OCI-LY3 (cell line): ENCODE data around the gene MYO3A.

Experiments
- H2AFZ ChIP-seq: fragments of 200-600, 300-600 bp; shearing (Covaris generic); 2 replicates; pipeline ENCODE4 v1.6.0; 2014; ENCODE audit warnings: antibody characterized with exemption, low read depth, low read length
- H3K27ac ChIP-seq: fragments of 200-600, 300-600 bp; sonication (generic); 2 replicates; pipeline ENCODE4 v1.5.1; 2014; ENCODE audit warnings: mild to moderate bottlenecking, low read length, moderate library complexity, mixed read lengths
- H3K27me3 ChIP-seq: fragments of 200-600, 300-600 bp; sonication (generic); 2 replicates; pipeline ENCODE4 v1.6.1; 2014; ENCODE audit warnings: low read depth, low read length, mixed read lengths
- H3K36me3 ChIP-seq: fragments of 200-600, 300-600 bp; sonication (generic); replicated peaks from 2 replicates; pipeline ENCODE3; 2014; ENCODE audit warnings: low read depth, low read length, mixed read lengths
- H3K4me1 ChIP-seq: fragments of 300-600, 200-600 bp; sonication (generic); 2 replicates; pipeline ENCODE4 v1.6.1; 2014; ENCODE audit warnings: low read length, mixed read lengths
- H3K4me2 ChIP-seq: fragments of 200-600, 300-600 bp; sonication (generic); 2 replicates; pipeline ENCODE4 v1.6.1; 2014; ENCODE audit warnings: low read length, mixed read lengths
- H3K4me3 ChIP-seq: fragments of 300-600, 200-600 bp; sonication (generic); 2 replicates; pipeline ENCODE4 v1.5.1; 2014; ENCODE audit warnings: antibody characterized with exemption, mild to moderate bottlenecking, low read length, moderate library complexity
- H3K79me2 ChIP-seq: fragments of 300-600, 200-600 bp; shearing (Covaris generic); 2 replicates; pipeline ENCODE4 v1.6.1; 2014; ENCODE audit warnings: mild to moderate bottlenecking, low read length, mixed read lengths
- H3K9ac ChIP-seq: fragments of 300-600, 200-600 bp; shearing (Covaris generic); 2 replicates; pipeline ENCODE4 v1.6.0; 2014; ENCODE audit warnings: mild to moderate bottlenecking, low read length, moderate library complexity
- H3K9me3 ChIP-seq: fragments of 200-600, 300-600 bp; shearing (Covaris generic); 2 replicates; pipeline ENCODE4 v1.6.1; 2014; ENCODE audit warnings: low read length, mixed read lengths; ENCODE audit not compliant: insufficient read depth
- H4K20me1 ChIP-seq: fragments of 200-600, 300-600 bp; sonication (generic); 2 replicates; pipeline ENCODE4 v1.6.1; 2016; ENCODE audit warnings: low read length, mixed read lengths; ENCODE audit not compliant: insufficient read depth
- CTCF ChIP-seq: fragments of 200-600, 300-600 bp; sonication (generic); IDR thresholded peaks from 2 replicates; pipeline ENCODE4 v1.5.1; 2014; ENCODE audit warnings: antibody characterized with exemption, low read length, low read depth
- EZH2phosphoT487 ChIP-seq: fragments of 200-600 bp; shearing (Covaris generic); IDR thresholded peaks from 2 replicates; pipeline ENCODE4 v1.6.1; 2018; ENCODE audit warnings: antibody characterized with exemption, mixed run types, low read depth

The MYO3A gene

GRCh38 chr10:26046073-26046700 lies 112.2 kb downstream of the MYO3A start:
- peaks cover 3% of the 10 kb centered on the region; the same call in 1 of the 2 replicates for H3K4me1 ChIP-seq
- H3K36me3 ChIP-seq, result no peaks in the 10 kb centered on the region
- H3K27me3 ChIP-seq, result no peaks in the 10 kb centered on the region
- TF ChIP-seq EZH2phosphoT487 (no peak), CTCF (no peak)
- H4K20me1 ChIP-seq, result no peaks in the 10 kb centered on the region
- no peak overlapping the region for H3K4me2 ChIP-seq
- H3K4me3 ChIP-seq, result no peak overlapping the region
- H3K27ac ChIP-seq, result no peak overlapping the region
- H3K79me2 ChIP-seq, result no peaks in the 10 kb centered on the region
- H3K9me3 ChIP-seq, result no peaks in the 10 kb centered on the region
- no peak overlapping the region for H2AFZ ChIP-seq
- no peak overlapping the region for H3K9ac ChIP-seq

GRCh38 chr10:26048756-26049155 lies 114.7 kb downstream of the MYO3A start:
- H3K27me3 ChIP-seq, result no peaks in the 10 kb centered on the region
- no peaks in the 10 kb centered on the region for H4K20me1 ChIP-seq
- TF ChIP-seq CTCF, result no peak
- TF ChIP-seq EZH2phosphoT487, result no peak
- H3K36me3 ChIP-seq, result no peaks in the 10 kb centered on the region
- H3K27ac ChIP-seq, result no peak overlapping the region
- H3K9me3 ChIP-seq, result no peaks in the 10 kb centered on the region
- H3K79me2 ChIP-seq, result no peaks in the 10 kb centered on the region
- H3K9ac ChIP-seq, result no peak overlapping the region
- H3K4me1 ChIP-seq, result no peaks in the 10 kb centered on the region
- no peak overlapping the region for H2AFZ ChIP-seq
- no peak overlapping the region for H3K4me2 ChIP-seq
- H3K4me3 ChIP-seq, result no peak overlapping the region

- H3K4me1 ChIP-seq, result no peaks in the 10 kb centered on the region
- H3K9ac ChIP-seq, result no peak overlapping the region
- no peaks in the 10 kb centered on the region for H3K79me2 ChIP-seq
- no peak overlapping the region for H3K4me2 ChIP-seq
- no peaks in the 10 kb centered on the region; the same call in 1 of the 2 replicates for H3K27me3 ChIP-seq
- H3K9me3 ChIP-seq, result no peaks in the 10 kb centered on the region
- H2AFZ ChIP-seq, result no peak overlapping the region
- H4K20me1 ChIP-seq, result no peaks in the 10 kb centered on the region
- no peaks in the 10 kb centered on the region for H3K36me3 ChIP-seq
- H3K4me3 ChIP-seq, result no peak overlapping the region
- no peak overlapping the region for H3K27ac ChIP-seq
- TF ChIP-seq EZH2phosphoT487 (no peak), CTCF (no peak)
Measured at GRCh38 chr10:26052326-26052725, 118.3 kb downstream of the MYO3A start.

GRCh38 chr10:26057466-26057865 lies 123.4 kb downstream of the MYO3A start:
- Histone ChIP-seq H4K20me1 (no peaks in the 10 kb centered on the region), H3K4me1 (no peaks in the 10 kb centered on the region), H3K27me3 (no peaks in the 10 kb centered on the region; the same call in 1 of the 2 replicates), H3K9ac (no peak overlapping the region), H3K4me3 (no peak overlapping the region), H3K36me3 (no peaks in the 10 kb centered on the region), H3K4me2 (no peak overlapping the region), H3K9me3 (no peaks in the 10 kb centered on the region), H2AFZ (no peak overlapping the region), H3K79me2 (no peaks in the 10 kb centered on the region), H3K27ac (no peak overlapping the region)
- TF ChIP-seq CTCF, result no peak
- TF ChIP-seq EZH2phosphoT487, result no peak
